Left kidney (tissue), 2 donors: Measurements from ENCODE around the gene FOLR2. TPM values are rescaled to one million over a fixed set of nuclear protein-coding genes. Genes with fewer than 3 reads are reported as not detected.

Source experiments
- DNase-seq: peaks from one replicate; pipeline ENCODE4 v3.0.0-alpha.2; 2013
- polyA plus RNA-seq: library from polyadenylated mRNA; unstranded; fragments of 120-200 nt; gene quantifications from one replicate; pipeline ENCODE4 v1.2.1, GENCODE V29; 2013; ENCODE audit not compliant: insufficient read length

FOLR2 gene
- polyA plus RNA-seq, 1 donor, result 8.7 TPM

- DNase-seq, result no peak
Observed at GRCh38 chr11:72229925-72230763, 13.6 kb downstream of the FOLR2 start.

- DNase-seq, result no peak
Observed at GRCh38 chr11:72230764-72231365, 14.3 kb downstream of the FOLR2 start.

- DNase-seq, result no peak
Observed at GRCh38 chr11:72231396-72232259, 15.0 kb downstream of the FOLR2 start.

- DNase-seq, result no peak
Observed at GRCh38 chr11:72232260-72233055, 15.9 kb downstream of the FOLR2 start.

GRCh38 chr11:72233056-72233772, 16.6 kb downstream of the FOLR2 start:
- DNase-seq, result no peak

GRCh38 chr11:72233773-72234513, 17.3 kb downstream of the FOLR2 start:
- no peak for DNase-seq

GRCh38 chr11:72234514-72234830, 17.9 kb downstream of the FOLR2 start:
- no peak for DNase-seq

- DNase-seq, result no peak
Observed at GRCh38 chr11:72234920-72235319, 18.3 kb downstream of the FOLR2 start.

- no peak for DNase-seq
Observed at GRCh38 chr11:72235351-72236057, 18.9 kb downstream of the FOLR2 start.

- no peak for DNase-seq
Observed at GRCh38 chr11:72236083-72236697, 19.6 kb downstream of the FOLR2 start.

- no peak for DNase-seq
Observed at GRCh38 chr11:72236774-72237111, 20.1 kb downstream of the FOLR2 start.

GRCh38 chr11:72237112-72237931, 20.7 kb downstream of the FOLR2 start:
- DNase-seq, result no peak

GRCh38 chr11:72238040-72238450, 21.5 kb downstream of the FOLR2 start:
- peak; percentile 50 for DNase-seq

- DNase-seq, result no peak
Observed at GRCh38 chr11:72238492-72239312, 22.1 kb downstream of the FOLR2 start.

- DNase-seq, result peak; percentile 31
Observed at GRCh38 chr11:72239313-72239848, 22.8 kb downstream of the FOLR2 start.

- DNase-seq, result peak; percentile 7
Observed at GRCh38 chr11:72239849-72240460, 23.4 kb downstream of the FOLR2 start.
